T-helper 2 cell (primary cell): Measurements from ENCODE around the gene ACSM2B.
"Not testable (repeated sequence)": the region's sequence is repeated elsewhere in the genome, so short reads cannot be mapped to it uniquely, and the experiment has no call there.

Source experiments
- DNase-seq, 5 experiments: peaks; one replicate each; pipeline versions ENCODE4 v3.0.0 to v3.0.0-alpha.2; 2012 to 2022

Gene ACSM2B

GRCh38 chr16:20595068-20595467 is 18.9 kb upstream of the ACSM2B start:
- not testable (repeated sequence) for DNase-seq

GRCh38 chr16:20592780-20593179 is 16.6 kb upstream of the ACSM2B start:
- not testable (repeated sequence) for DNase-seq

DNA sequence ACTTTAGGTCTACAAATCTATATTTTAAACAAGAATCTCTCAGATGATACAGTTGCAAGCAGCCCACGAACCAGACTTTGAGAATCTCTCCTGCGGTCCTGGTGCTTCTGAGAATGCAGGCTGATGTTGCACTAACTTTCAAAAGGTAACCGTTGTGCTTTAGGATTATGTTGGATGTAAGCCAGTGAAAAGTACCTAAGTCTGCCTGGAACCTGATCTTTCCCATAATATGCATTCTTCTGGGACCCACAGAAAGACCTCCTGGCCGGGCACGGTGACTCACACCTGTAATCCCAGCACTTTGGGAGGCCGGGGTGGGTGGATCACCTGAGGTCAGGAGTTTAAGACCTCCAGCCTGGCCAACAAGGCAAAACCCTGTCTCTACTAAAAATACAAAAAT is 13.3 kb upstream of the ACSM2B start:
- not testable (repeated sequence) for DNase-seq

- DNase-seq: not testable (repeated sequence)
Measured at GRCh38 chr16:20587645-20588074, 11.5 kb upstream of the ACSM2B start.

- DNase-seq: not testable (repeated sequence)
Measured at GRCh38 chr16:20586716-20587115, 10.5 kb upstream of the ACSM2B start.

DNA sequence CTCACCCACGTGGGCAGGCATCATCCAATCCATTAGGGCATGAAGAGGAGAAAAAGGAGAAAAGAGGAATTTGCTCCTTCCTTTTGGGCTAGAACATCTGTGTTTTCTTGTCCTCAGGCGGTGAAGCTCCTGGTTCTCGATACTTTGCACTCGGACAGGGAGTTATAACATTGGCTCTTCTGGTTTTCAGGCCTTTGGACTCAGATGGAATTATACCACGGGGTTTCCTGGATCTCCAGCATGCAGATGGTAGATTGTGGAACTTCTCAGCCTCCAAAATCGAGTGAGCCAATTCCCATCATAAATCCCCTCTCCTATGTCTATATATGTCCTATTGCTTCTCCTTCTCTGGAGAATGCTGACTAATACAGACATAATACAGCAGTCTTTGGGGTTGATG is 9.9 kb upstream of the ACSM2B start:
- not testable (repeated sequence) for DNase-seq

DNA sequence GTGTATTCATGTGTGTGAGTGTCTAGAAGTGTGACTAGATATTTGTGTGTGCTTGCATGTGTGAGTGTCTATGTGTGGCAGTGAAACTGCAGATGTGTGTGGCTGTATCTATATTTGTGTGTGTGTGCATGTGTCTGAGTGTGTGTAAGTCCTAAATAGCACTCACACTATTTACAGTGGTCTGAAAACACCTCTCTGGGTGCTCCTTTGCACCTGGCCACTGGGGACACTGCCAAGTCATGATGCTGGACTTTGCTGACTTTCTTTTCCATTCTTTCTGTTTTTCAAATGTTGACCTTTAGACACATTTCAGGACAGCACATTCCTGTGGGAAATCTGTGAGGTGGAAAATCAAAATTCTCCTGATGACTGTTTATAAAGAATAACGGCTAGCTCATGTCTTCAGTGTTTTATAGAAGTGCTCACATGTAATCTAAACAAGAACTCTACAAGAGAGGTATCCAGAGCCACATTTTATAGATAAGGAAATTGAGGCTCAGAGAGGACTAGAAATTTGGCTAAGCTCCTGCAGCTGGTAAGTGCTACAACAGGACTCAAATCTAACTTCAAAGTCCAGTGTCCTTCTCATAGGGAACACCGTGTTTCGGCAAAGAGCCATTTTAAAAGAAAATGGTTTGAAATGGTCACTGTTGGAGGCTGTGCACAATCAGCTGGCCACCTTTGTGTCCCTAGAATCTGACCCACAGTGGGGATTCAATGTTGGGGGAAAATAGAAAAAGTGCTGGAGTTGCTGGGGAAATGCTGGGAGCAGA is 4.5 kb upstream of the ACSM2B start:
- DNase-seq: not testable (repeated sequence)

DNA sequence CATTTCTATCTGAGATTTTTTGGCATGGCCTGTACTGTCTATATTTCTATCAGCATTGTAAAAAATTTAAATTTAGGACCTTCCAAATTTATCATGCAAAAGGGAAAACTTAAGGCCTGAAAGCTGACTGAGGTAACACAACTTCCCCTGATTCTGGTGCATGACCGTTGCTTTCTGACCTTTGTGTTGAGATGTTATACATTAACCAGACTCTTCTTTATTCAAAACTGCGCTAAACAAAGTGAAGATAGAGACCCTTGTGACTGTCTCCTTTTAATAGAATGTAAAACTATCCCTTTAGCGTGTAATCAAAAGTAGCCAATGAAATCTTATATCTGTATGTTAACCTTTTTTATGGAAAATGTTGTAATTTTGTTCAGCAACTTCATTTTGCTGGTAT is 1.9 kb upstream of the ACSM2B start:
- not testable (repeated sequence) for DNase-seq

- not testable (repeated sequence) for DNase-seq
Measured at GRCh38 chr16:20569117-20569651, 7.0 kb downstream of the ACSM2B start.

DNA sequence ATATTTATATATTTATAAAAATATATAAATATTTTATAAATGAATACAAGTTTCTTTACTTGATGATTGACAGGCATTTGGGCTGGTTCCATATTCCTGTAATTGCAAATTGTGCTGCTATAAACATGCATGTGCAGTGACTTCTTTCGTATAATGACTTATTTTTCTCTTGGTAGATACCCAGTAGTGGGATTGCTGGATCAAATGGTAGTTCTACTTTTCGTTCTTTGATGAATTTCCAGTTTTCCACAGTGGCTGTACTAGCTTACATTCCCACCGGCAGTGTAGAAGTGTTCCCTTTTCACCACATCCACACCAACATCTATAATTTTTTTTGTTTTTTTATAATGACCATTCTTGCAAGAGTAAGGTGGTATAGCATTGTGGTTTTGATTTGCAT is 7.8 kb downstream of the ACSM2B start:
- DNase-seq: no peak

- no peak for DNase-seq
Measured at GRCh38 chr16:20566864-20567263, 9.3 kb downstream of the ACSM2B start.

DNA sequence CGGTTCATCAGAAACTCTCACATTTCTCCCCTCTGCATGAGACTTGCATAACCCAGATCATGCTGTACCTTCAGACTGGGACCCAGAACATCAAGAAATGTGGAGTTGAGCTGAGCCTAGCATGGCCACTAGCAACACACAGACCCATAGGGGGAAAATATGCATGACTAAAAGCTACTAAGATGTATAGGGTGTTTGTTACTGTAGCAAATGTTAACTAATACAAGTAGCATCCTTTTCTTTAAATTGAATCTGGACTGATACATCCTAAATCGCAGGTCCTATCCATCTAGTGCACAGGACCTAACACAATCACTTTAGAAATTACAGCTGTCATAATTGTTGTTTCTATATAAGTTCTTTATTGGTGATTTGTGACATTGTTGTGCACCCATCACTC is 10.8 kb downstream of the ACSM2B start:
- DNase-seq: not testable (repeated sequence)

DNA sequence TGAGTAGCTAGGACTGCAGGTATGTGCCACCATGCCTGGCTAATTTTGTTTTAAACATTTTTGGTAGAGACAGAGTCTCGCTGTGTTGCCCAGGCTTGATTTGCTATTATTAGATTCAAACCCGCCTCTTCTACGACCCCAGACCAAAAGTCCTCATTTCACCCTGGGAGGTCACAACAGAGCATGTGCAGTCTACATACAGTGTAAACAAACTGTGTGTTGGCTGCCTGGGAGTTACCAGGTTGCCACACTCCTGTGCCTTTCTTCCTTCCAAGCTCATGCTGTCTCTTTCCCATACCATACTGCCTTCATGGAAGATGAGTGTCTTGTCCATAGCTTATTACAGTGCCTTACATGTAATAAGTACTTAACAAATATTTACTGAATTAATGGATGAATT is 11.9 kb downstream of the ACSM2B start:
- DNase-seq: not testable (repeated sequence)

GRCh38 chr16:20555628-20556027 is 20.5 kb downstream of the ACSM2B start:
- not testable (repeated sequence) for DNase-seq

DNA sequence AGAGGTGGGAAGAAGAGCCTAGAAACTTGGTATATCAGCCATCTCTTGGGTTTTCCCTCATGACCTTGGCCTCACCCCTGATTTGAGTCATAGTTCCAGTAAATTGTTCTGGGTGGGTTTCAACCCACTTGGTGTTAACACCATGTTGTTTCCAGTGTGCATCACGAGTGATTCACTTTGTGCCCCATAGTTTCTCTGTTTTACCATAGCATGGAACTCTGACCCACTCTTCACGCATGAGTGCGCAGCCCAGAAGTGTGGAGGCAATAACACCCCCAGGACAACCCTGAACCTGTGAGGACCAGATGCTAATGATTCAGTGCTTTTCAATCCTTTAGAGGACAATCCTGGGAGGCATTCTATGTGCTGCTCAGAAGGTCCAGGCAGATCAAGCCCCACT is 21.5 kb downstream of the ACSM2B start:
- not testable (repeated sequence) for DNase-seq

DNA sequence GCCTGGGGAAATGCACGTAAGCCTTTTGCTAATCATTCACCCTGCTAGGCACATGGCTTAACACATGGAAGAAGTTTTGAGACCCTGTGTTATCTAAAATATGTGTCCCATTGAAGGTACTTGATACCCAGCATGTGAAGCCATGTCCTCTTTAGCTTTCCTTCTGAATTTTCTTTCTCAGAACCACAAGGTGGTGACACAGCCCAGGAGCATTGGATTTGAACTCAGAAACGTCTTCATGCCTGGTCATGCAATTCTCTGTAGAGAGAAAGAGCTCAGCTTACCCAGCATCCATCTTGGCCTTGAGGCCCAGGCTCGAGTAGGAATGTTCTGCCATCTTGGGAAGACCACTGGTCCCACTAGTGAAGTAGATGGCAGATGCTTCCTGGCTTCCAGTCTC is 22.7 kb downstream of the ACSM2B start:
- not testable (repeated sequence) for DNase-seq

GRCh38 chr16:20546951-20547350 is 29.2 kb downstream of the ACSM2B start:
- not testable (repeated sequence) for DNase-seq

- DNase-seq: not testable (repeated sequence)
Measured at GRCh38 chr16:20546278-20546853, 29.8 kb downstream of the ACSM2B start.

GRCh38 chr16:20540603-20541316 is 35.4 kb downstream of the ACSM2B start:
- not testable (repeated sequence) for DNase-seq

GRCh38 chr16:20538687-20539086 is 37.5 kb downstream of the ACSM2B start:
- DNase-seq: no peak

DNA sequence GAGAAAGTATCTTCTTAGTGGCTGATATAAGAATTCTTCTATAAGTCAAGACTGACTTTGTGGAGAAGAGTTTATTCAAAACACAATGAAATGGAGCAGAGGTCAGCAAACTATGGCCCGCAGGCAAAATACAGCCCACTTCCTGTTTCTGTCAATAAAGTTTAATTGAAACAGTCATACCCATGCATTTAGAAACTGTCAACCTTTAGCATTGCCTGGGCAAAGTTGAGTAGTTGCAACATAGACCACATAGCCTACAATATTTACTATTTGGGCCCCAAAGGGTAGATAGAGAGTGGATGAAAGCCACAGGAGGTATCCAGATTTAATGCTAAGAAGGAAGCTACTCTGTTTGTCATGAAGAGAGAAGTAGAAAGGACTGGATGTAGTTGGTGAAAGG is 38.0 kb downstream of the ACSM2B start:
- no peak for DNase-seq

DNA sequence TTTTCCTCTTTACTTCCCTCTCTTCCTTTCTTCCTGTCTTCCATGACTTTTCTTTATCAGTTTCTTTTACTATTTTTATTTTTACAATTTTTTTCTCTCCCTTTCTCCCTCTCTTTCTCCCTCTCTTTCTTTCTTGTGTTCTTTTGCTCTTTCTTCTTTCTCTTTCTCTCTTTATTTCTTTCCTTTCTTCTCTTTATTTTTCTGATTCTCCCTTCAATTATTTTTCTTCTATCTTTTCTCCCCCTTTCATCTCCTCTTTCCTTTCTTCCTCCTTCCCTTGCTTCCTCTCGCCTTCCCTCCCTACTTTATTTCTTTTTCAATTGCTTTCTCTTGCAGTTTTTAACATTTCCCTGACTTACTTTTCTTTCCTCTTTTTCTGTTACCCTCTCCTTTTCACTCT is 39.5 kb downstream of the ACSM2B start:
- not testable (repeated sequence) for DNase-seq

DNA sequence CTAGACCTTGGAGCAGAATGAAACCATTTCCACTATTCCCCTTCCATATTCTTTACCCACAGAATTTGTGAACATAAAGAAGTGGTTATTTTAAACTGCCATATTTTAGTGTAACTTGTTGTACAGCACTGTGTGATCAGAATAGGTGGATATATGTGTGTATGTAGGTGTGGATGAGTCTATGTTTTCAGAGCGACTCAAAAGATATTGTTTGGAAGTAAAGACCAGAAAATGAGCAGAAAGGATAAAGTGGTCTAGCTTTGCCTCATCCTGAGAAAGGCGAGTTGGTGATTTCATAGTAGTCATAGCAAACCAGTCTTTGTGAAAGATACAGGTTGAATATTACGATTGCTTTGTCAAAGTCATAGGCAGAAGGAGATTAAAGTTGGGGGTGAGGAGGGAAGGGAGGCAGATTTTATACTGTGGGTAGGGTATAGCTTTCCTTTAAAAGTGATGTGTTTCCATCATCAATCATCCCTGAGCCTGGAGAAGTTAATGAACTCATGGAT is 43.8 kb downstream of the ACSM2B start:
- DNase-seq: not testable (repeated sequence)
